ENCODE data around the gene RNU6-1.

RNU6-1 gene

DNA sequence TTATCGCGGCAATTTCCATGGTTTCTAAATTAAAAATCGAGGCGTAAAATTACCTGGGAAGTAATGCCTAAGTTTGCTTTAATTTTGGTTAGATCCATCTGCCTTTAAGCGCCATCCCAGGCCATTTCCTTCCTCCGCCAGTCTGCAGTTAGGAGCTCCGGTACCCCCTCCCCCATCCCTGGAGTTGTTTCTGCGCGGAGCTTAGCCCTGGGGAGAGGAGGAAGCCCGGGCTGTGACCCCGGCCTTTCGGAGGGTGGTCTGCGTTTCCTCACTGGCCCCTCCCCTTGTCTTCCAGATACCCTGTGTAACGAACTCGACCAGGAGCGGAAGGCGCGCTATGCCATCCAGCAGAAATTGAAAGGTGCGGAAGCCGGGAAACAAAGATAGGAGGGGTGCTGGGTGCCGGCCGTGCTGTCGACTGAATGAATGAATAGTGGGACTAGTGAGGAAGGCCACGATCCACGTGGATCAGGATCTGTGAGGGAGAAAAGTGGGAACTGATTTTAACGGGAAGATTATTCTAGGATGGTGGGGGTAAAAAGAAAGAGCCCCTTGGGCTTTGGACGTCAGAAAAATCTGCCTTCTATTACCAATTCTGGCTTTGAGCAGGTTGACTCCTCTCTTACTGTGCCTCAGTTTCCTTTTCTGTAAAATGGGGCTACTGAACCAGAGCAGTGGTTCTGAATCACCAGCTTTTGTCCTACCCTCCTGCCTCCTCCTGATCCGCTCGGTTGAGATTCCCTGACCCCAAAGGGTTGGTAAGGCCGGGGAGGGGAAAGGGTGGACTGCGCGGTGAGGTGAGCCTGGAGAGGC lies 6.7 kb downstream of the RNU6-1 start:
- no peak for DNase-seq (ENCODE audit: low read depth in 2 of 2)

DNA sequence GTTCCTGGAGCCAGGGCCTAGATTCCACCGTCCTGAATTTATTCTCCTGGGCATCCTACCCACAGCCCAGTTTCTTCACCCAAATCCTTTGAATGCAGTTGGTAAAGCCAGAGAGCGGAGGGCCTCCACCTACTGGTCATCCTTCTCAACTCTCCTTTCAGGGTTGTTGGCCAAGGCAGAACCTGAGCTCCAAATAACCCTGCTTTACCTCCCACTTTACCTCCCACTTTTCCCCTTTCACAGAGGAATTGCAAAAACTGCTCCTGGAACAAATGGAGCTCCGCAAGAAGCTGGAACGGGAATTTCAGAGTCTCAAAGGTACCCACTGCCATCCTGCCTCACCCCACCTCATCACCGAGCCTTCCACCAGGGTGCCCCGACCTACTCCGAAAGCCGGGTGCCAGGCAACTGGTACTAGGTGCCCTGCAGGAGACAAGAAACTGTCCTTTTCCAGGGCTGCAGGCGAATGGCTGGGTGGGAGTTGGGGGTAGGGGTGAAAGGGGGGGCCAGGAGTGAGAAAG lies 7.8 kb downstream of the RNU6-1 start:
- DNase-seq (ENCODE audit: low read depth in 2 of 2), result no peak

DNA sequence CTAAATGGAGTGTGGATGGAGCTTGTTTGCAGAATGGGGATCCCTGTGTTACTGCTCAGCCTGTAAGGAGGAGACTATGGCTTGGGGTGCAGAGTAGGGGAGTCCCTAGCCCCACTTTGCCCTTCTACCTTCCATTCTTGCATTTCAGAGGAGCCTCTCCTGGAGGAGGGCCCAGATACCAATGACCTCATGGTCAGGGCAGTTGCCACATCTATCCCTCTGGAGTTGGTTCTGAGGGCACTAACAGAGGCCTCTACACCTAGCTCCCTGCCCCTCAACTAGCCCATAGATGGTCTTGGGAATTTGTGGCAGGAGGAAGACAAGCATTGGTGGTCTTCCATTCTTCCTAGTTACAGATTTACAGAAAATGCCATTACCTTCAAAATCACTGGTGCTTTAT lies 8.5 kb downstream of the RNU6-1 start:
- no peak for DNase-seq (ENCODE audit: low read depth in 2 of 2)

- DNase-seq (ENCODE audit: low read depth in 2 of 2), result no peak
Observed at GRCh38 chr15:67829647-67830504, 10.0 kb downstream of the RNU6-1 start.

GRCh38 chr15:67828969-67829646 lies 10.7 kb downstream of the RNU6-1 start:
- DNase-seq (ENCODE audit: low read depth in 2 of 2), result no peak

- DNase-seq (ENCODE audit: low read depth in 2 of 2), result no peak
Observed at GRCh38 chr15:67828278-67828968, 11.4 kb downstream of the RNU6-1 start.

DNA sequence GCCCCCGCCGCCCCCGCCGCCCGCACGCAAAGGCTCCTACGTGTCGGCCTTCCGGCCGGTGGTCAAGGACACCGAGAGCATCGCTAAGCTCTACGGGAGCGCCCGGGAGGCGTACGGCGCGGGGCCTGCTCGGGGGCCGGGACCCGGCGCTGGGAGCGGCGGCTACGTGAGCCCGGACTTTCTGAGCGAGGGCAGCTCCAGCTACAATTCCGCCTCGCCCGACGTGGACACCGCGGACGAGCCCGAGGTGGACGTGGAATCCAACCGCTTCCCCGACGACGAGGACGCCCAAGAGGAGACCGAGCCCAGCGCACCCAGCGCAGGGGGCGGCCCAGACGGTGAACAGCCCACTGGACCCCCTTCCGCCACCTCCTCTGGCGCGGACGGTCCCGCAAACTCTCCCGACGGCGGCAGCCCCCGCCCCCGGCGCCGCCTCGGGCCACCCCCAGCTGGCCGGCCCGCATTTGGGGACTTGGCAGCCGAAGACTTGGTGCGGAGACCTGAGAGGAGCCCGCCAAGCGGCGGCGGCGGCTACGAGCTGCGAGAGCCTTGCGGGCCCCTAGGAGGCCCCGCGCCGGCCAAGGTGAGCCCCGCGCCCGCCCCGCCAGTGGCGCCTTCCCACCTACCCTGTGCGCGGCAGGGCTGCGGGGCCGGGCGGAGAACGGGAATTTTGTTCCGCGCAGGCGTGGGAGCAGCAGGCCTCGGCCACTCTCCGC lies 12.1 kb downstream of the RNU6-1 start:
- no peak for DNase-seq (ENCODE audit: low read depth in 2 of 2)

GRCh38 chr15:67826717-67827561 lies 12.9 kb downstream of the RNU6-1 start:
- no peak for DNase-seq (ENCODE audit: low read depth in 2 of 2)

DNA sequence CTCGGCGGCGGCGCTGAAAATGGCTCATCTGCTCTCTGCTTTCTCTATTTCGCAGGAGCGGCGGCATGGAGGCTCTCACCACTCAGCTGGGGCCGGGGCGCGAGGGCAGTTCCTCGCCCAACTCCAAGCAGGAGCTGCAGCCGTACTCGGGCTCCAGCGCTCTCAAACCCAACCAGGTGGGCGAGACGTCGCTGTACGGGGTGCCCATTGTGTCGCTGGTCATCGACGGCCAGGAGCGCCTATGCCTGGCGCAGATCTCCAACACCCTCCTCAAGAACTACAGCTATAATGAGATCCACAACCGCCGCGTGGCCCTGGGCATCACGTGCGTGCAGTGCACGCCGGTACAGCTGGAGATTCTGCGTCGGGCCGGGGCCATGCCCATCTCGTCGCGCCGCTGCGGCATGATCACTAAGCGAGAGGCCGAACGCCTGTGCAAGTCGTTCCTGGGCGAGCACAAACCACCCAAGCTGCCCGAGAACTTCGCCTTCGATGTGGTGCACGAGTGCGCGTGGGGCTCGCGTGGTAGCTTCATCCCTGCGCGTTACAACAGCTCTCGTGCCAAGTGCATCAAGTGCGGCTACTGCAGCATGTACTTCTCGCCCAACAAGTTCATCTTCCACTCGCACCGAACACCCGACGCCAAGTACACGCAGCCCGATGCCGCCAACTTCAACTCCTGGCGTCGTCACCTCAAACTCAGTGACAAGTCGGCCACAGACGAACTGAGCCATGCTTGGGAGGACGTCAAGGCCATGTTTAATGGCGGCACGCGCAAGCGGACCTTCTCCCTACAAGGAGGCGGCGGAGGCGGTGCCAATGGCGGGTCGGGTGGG lies 13.7 kb downstream of the RNU6-1 start:
- no peak for DNase-seq (ENCODE audit: low read depth in 2 of 2)

DNA sequence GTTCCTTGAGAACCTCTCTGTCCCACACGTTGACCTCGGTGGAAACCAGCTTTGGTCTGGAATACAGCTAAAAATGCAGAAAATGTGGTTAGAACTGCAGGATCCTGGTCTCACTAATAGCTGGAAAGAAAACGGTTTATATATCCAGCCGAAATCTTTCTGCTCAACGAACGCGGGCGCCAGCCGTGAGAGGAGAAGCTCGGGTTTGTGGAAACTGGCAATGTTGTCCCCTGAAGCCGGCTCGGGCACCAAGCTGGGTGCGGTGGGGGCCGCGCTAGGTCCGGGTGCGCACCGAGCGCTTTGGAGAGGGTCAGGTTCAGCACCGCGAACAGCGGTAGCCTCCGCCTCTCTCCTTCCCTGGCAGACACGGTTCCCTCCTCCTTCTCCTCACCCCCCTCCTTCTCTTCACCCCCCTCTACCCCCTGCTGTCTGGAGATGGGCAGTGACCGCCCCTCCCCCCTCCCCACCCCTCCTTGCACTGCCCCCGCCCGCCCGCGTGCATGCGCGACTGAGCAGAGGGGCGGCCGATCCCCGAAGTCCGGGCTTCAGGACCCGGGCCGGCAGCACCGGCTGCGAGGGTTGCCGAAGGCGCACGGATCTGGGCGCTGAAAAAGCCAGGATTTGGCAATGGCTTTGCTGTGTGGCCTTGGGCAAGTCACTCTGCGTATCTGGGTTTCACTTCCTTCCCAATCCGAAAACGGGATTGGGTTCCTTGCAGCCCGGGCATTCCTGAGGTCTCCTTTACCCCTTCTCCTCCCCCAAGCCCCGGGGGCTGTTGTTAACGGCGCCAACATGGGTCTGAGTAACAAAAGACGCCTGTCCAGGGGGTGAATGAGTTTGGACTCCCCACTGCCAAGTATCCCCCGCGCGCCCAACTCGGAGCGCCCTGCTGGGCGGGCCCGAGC lies 14.6 kb downstream of the RNU6-1 start, which contains the start of gene SKOR1:
Gene SKOR1 (plus strand): TSS at position 534 of the 905 bp plus-strand sequence. CDS start 94 bp downstream, at position 628.
- no peak for DNase-seq (ENCODE audit: low read depth in 2 of 2)

- DNase-seq (ENCODE audit: low read depth in 2 of 2), result no peak
Observed at GRCh38 chr15:67824197-67824968, 15.5 kb downstream of the RNU6-1 start.

DNA sequence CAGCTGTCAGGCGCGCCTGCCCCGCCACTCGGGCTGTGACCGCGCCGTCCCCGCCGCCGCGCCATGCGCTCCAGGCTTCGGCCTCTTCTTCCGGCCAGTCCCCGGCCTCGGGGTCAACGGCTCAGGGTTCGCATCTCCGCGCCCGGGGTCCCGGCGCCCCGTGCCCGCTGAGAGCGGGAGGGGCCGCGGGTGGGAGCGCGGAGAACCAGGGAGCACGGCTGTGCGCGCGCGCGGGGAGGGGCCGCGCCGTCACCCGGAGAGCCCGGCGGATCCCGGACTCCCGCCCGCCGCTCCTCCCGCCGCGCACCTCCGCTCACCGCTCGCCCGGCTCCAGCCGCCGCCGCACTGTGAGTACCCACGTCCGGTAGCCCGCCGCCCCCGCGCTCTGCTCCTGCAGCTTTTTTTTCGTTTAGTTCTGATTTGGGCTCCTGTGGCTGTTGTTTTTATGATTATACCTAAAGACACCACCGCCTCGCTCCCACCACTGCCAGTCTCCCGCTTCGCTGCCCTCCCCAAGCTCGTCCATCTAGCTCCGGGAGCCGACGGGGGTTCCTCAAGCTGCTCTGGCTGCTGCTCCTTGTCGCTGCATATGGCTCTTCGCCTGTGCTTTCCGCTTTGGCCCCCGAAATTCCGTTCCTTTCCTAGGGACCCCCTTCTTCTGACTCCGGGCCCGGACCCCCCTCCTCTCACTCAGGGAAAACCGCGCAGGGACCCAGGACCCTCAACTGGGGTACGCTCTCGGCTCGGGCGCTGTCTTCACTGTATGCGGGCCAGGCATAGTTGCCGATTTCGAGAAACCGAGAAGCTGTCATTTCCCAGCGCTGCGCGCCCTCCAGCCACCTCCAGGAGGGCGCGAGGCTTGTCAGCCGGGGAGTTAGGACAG lies 16.3 kb downstream of the RNU6-1 start:
- no peak for DNase-seq (ENCODE audit: low read depth in 2 of 2)

DNA sequence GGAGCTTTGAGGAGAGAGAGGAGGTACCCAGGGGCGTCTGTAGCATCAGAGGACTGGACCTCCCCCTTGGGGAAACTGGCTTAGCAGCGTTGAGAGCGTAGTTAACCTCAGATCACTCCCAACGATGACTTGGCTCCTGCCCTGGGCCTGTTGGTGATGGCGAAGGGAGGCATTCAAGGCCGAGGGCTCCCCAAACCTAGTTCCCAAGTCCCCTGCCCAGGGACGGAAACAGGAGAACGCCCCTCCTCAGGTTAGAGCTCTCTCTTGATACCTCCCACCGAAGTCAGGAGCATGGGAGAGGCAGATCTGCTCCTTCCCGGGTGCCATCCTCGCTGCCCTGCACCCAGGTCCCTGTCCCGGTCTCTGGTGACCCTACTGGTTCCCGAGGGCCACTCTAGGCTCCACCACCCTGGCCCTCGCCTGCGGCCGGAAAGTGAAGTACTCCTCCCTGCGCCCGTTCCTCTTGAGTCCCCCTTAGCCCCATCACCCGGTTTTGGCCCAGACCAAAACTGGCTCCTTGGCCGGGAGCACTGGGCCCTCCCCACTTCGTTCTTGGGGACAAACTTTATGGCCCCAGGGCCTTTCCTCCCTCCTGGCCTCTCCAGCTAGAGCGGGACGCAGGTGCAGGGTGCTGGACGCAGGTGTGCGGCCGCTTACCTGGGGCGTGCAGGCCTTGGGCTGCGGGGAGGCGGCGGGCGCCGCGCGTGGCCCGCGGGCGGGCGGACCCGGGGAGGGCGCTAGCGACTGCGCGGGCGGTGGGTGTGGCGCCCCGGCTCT lies 17.1 kb downstream of the RNU6-1 start:
- DNase-seq (ENCODE audit: low read depth in 2 of 2), result no peak

DNA sequence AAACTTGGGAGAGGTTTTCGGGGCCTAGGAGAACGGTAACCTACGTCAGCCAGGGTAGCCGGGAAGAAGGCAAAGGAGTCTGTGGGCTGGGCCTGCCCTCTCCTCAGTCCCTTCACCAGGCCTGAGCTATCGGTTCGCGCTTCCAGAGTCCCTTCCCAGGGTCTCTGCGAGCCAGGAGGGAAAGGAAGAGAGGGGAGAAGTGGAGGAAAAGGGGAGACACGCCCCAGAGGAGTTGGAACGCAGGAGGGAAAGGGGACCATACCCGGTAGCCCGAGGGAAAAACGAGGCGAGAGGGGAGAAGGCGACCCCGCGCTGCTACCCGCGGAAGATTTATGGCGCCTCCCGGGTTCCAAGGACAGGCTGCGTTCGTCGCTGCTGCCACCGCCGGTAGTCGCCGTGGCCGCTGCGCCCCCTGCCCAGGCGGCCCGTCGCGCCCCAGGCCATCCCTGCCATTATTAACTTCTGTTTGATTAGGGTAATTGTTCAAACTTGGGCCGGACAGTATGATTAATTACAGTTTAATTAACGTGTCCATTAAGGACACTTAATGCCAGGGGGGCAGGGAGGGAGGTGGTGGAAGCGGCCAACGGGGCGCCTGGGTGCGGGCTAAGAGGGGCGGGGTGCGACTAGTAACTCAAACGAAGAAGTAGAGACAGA lies 17.9 kb downstream of the RNU6-1 start:
- no peak for DNase-seq (ENCODE audit: low read depth in 2 of 2)

All from stimulated activated CD8-positive, alpha-beta memory T cell treated with anti-CD3 and anti-CD28 coated beads, Interleukin-7, amount 100 ng/mL, for 1 hour (primary cell).